ENCODE results near the gene RNF115.

The RNF115 gene

DNA sequence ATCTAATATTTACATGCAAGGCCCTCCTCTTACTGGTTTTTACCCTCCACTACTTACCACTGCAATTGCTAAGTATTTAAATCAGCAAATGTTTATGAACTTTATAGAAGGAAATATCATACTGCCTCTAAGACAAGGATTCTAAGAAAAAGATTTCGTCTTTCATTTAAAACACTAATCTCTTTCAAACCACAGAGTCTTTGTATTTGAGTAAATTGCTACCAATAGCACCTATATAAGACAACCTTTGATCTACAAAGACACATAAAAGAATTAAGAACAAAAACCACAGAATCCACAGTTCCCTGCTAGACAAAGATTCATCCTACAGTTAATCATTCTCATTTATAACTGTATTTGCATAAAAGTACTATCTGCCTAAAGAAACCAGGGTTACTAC is 37.6 kb downstream of the RNF115 start:
- no peaks in the 10 kb centered on the region for H4K20me1 ChIP-seq (ENCODE audit: control insufficient read depth, insufficient read depth, low read depth, low read length)
- no peaks in the 10 kb centered on the region for H3K4me1 ChIP-seq (ENCODE audit: control insufficient read depth, low read length)
- H3K4me2 ChIP-seq (ENCODE audit: low read length) = no peak overlapping the region
- no peaks in the 10 kb centered on the region for H3K27me3 ChIP-seq (ENCODE audit: control insufficient read depth, low read length)
- H3K27ac ChIP-seq (ENCODE audit: low read depth, low read length) = no peak overlapping the region
- no peaks in the 10 kb centered on the region for H3F3A ChIP-seq (ENCODE audit: control insufficient read depth, insufficient read depth)
- no peaks in the 10 kb centered on the region for H3K9me2 ChIP-seq (replicated peaks; ENCODE audit: control insufficient read depth, low read length)
- no peaks in the 10 kb centered on the region for H3K9me3 ChIP-seq (ENCODE audit: control insufficient read depth, insufficient read depth, low read length)
- TF ChIP-seq EZH2phosphoT487 (IDR thresholded peaks at IDR 0.05; ENCODE audit: borderline replicate concordance, low read length) (no peak), CTCF (IDR thresholded peaks at IDR 0.05; ENCODE audit: low read depth, low read length, poor library complexity, severe bottlenecking) (no peak)
- no peak overlapping the region for H3K4me3 ChIP-seq (ENCODE audit: low read length)
- 0 out of 2 replicates have a peak, but pooled peaks cover 3% of the 10 kb centered on the region for H3K79me2 ChIP-seq (ENCODE audit: control insufficient read depth, low read length)
- H3K36me3 ChIP-seq (ENCODE audit: control insufficient read depth, low read length) = peaks cover 26% of the 10 kb centered on the region

DNA sequence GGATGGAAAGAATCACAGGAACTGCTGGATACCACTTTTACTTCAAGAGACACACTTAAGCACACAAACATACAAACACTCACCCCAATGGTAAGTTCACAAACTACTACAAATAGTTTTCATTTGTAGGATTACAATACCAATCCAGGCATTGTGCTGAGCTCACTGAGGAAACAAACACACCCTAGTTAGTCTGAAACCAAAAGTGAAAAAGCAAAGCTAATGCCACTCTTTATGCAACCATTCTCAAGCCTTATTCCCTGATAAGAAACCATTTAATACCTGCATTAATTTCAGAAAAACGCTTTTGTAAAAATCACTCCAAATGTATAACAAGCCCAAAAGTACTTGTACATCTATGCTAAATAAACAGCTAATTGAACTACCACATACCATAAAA is 38.3 kb downstream of the RNF115 start:
- Histone ChIP-seq H3K27ac (ENCODE audit: low read depth, low read length) (no peak overlapping the region), H3K4me3 (ENCODE audit: low read length) (no peak overlapping the region), H3K4me1 (ENCODE audit: control insufficient read depth, low read length) (no peaks in the 10 kb centered on the region), H3K27me3 (ENCODE audit: control insufficient read depth, low read length) (no peaks in the 10 kb centered on the region), H3K9me2 (replicated peaks; ENCODE audit: control insufficient read depth, low read length) (no peaks in the 10 kb centered on the region), H3K4me2 (ENCODE audit: low read length) (no peak overlapping the region), H3K9me3 (ENCODE audit: control insufficient read depth, insufficient read depth, low read length) (no peaks in the 10 kb centered on the region), H3K36me3 (ENCODE audit: control insufficient read depth, low read length) (peaks cover 29% of the 10 kb centered on the region), H3K79me2 (ENCODE audit: control insufficient read depth, low read length) (0 out of 2 replicates have a peak, but pooled peaks cover 3% of the 10 kb centered on the region), H3F3A (ENCODE audit: control insufficient read depth, insufficient read depth) (no peaks in the 10 kb centered on the region), H4K20me1 (ENCODE audit: control insufficient read depth, insufficient read depth, low read depth, low read length) (no peaks in the 10 kb centered on the region)
- no peak for TF ChIP-seq EZH2phosphoT487 (IDR thresholded peaks at IDR 0.05; ENCODE audit: borderline replicate concordance, low read length)
- no peak for TF ChIP-seq CTCF (IDR thresholded peaks at IDR 0.05; ENCODE audit: low read depth, low read length, poor library complexity, severe bottlenecking)

GRCh38 chr1:145784409-145784808 is 39.5 kb downstream of the RNF115 start:
- Histone ChIP-seq H3K4me3 (ENCODE audit: low read length) (no peak overlapping the region), H3K36me3 (ENCODE audit: control insufficient read depth, low read length) (peaks cover 29% of the 10 kb centered on the region), H3K9me2 (replicated peaks; ENCODE audit: control insufficient read depth, low read length) (no peaks in the 10 kb centered on the region), H3K79me2 (ENCODE audit: control insufficient read depth, low read length) (0 out of 2 replicates have a peak, but pooled peaks cover 3% of the 10 kb centered on the region), H3K27me3 (ENCODE audit: control insufficient read depth, low read length) (no peaks in the 10 kb centered on the region), H3K4me1 (ENCODE audit: control insufficient read depth, low read length) (no peaks in the 10 kb centered on the region), H3K9me3 (ENCODE audit: control insufficient read depth, insufficient read depth, low read length) (no peaks in the 10 kb centered on the region), H3K4me2 (ENCODE audit: low read length) (no peak overlapping the region), H3F3A (ENCODE audit: control insufficient read depth, insufficient read depth) (no peaks in the 10 kb centered on the region), H4K20me1 (ENCODE audit: control insufficient read depth, insufficient read depth, low read depth, low read length) (no peaks in the 10 kb centered on the region), H3K27ac (ENCODE audit: low read depth, low read length) (no peak overlapping the region)
- TF ChIP-seq CTCF (IDR thresholded peaks at IDR 0.05; ENCODE audit: low read depth, low read length, poor library complexity, severe bottlenecking) = no peak
- TF ChIP-seq EZH2phosphoT487 (IDR thresholded peaks at IDR 0.05; ENCODE audit: borderline replicate concordance, low read length) = no peak

All from DOHH2 (cell line).